Fibroblast of lung (primary cell): ENCODE data around the gene CNRIP1. TPM values are rescaled to one million over a fixed set of nuclear protein-coding genes. Genes with fewer than 3 reads are reported as not detected.

Experiments
- DNase-seq, 2 donors: peaks; one replicate each; pipeline versions ENCODE4 v3.0.0 to v3.0.0-alpha.2; 2010; ENCODE audit warnings: low read depth in 2 of 2
- H2AFZ ChIP-seq: 2 replicates; pipeline ENCODE4 v1.5.1; 2012; ENCODE audit warnings: low read length, control low read depth, inconsistent platforms
- H3K27ac ChIP-seq: 2 replicates; pipeline ENCODE4 v1.5.1; 2011; ENCODE audit warnings: low read length, control low read depth; ENCODE audit not compliant: insufficient read depth
- H3K27me3 ChIP-seq: 2 replicates; pipeline ENCODE4 v1.5.1; 2011; ENCODE audit warnings: mild to moderate bottlenecking, low read length; ENCODE audit not compliant: control insufficient read depth, insufficient read depth
- H3K36me3 ChIP-seq: 2 replicates; pipeline ENCODE4 v1.5.1; 2011; ENCODE audit warnings: low read length; ENCODE audit not compliant: control insufficient read depth, insufficient read depth
- H3K4me1 ChIP-seq: 2 replicates; pipeline ENCODE4 v1.5.1; 2011; ENCODE audit warnings: low read length; ENCODE audit not compliant: control insufficient read depth, insufficient read depth; ENCODE audit errors: extremely low read depth
- H3K4me2 ChIP-seq: 2 replicates; pipeline ENCODE4 v1.5.1; 2011; ENCODE audit warnings: low read length, control low read depth; ENCODE audit not compliant: insufficient read depth; ENCODE audit errors: extremely low read depth
- H3K4me3 ChIP-seq, 4 experiments: fragments of 200-600 bp in 1 of 4; sonication (generic) in 1 of 4; replicated peaks in 1 of 4; 2 replicates each; pipeline ENCODE4 v1.5.1; 2011 to 2016; ENCODE audit warnings: low read length in 4 of 4, low read depth in 3 of 4, mild to moderate bottlenecking in 3 of 4, control low read depth in 2 of 4, inconsistent platforms in 1 of 4, mixed read lengths in 1 of 4; ENCODE audit not compliant: insufficient read depth in 1 of 4; ENCODE audit errors: control extremely low read depth in 1 of 4
- H3K79me2 ChIP-seq: 2 replicates; pipeline ENCODE4 v1.5.1; 2012; ENCODE audit warnings: mild to moderate bottlenecking, low read length, inconsistent platforms; ENCODE audit not compliant: control insufficient read depth, insufficient read depth
- H3K9ac ChIP-seq: 2 replicates; pipeline ENCODE4 v1.5.1; 2011; ENCODE audit warnings: mild to moderate bottlenecking, low read length, control low read depth; ENCODE audit not compliant: insufficient read depth
- H3K9me3 ChIP-seq: 2 replicates; pipeline ENCODE4 v1.5.1; 2012; ENCODE audit warnings: low read depth, low read length; ENCODE audit not compliant: control insufficient read depth, insufficient read depth
- H4K20me1 ChIP-seq: 2 replicates; pipeline ENCODE4 v1.5.1; 2011; ENCODE audit warnings: low read length; ENCODE audit not compliant: control insufficient read depth, insufficient read depth; ENCODE audit errors: extremely low read depth
- EZH2 ChIP-seq: IDR thresholded peaks from 2 replicates; pipeline ENCODE4 v1.5.1; 2012; ENCODE audit warnings: low read length, control low read depth, mild to moderate bottlenecking; ENCODE audit errors: missing control alignments
- polyA plus RNA-seq, 2 donors: library from polyadenylated mRNA; depleted of rRNA in 1 of 2; stranded (reverse) in 1 of 2; unstranded in 1 of 2; fragments of >200 nt; gene quantifications; 2 replicates each; pipeline ENCODE4 v1.2.1, GENCODE V29; 2011 to 2012; ENCODE audit warnings: missing spikeins in 1 of 2
- total RNA-seq: library from RNA; depleted of rRNA; stranded (reverse); fragments of >200 nt; gene quantifications from 2 replicates; pipeline ENCODE4 v1.2.1, GENCODE V29; 2014
- TF ChIP-seq, protein P1 (sequence below), 2 donors: IDR thresholded peaks in 1 of 2; conservative IDR thresholded peaks in 1 of 2; 1 replicate in 1 of 2; 2 replicates in 1 of 2; pipeline ENCODE4 v1.5.1; 2011 to 2012; ENCODE audit warnings: low read length in 2 of 2, control low read depth in 1 of 2, inconsistent platforms in 1 of 2, low read depth in 1 of 2, mild to moderate bottlenecking in 1 of 2

The CNRIP1 gene
- total and polyA plus RNA-seq, 2 donors (not counting 1 experiment from before 2014, with no cell fraction given) = 34.7 to 47.7 TPM

DNA sequence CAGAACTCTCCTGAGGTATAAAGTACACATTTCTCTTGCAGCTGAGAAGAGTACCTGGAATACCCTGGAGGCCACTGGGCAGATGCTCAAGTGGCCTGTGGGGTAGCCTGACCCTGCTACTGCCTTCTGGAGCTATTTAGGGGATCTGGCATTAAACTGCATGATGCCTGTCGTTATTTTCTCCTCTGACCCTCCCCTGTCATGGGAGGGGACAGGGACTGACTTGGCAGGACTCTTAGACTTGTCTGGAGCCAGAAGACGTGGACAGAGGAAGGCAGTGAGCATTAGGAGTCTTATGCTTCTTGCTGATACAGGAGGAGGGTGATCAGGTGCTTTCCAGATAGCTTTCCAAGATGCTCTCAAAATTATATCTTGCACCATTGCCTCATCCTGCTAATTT is 24.8 kb downstream of the CNRIP1 start:
- Histone ChIP-seq H3K4me2 (no peak overlapping the region), H4K20me1 (no peaks in the 10 kb centered on the region), H3K79me2 (no peaks in the 10 kb centered on the region), H2AFZ (no peak overlapping the region), H3K27me3 (no peaks in the 10 kb centered on the region), H3K9ac (no peak overlapping the region), H3K4me3 (no peak overlapping the region), H3K9me3 (no peaks in the 10 kb centered on the region), H3K27ac (no peak overlapping the region), H3K36me3 (peaks cover 1% of the 10 kb centered on the region), H3K4me1 (no peaks in the 10 kb centered on the region)
- no peak for DNase-seq
- TF ChIP-seq, protein P1, sequence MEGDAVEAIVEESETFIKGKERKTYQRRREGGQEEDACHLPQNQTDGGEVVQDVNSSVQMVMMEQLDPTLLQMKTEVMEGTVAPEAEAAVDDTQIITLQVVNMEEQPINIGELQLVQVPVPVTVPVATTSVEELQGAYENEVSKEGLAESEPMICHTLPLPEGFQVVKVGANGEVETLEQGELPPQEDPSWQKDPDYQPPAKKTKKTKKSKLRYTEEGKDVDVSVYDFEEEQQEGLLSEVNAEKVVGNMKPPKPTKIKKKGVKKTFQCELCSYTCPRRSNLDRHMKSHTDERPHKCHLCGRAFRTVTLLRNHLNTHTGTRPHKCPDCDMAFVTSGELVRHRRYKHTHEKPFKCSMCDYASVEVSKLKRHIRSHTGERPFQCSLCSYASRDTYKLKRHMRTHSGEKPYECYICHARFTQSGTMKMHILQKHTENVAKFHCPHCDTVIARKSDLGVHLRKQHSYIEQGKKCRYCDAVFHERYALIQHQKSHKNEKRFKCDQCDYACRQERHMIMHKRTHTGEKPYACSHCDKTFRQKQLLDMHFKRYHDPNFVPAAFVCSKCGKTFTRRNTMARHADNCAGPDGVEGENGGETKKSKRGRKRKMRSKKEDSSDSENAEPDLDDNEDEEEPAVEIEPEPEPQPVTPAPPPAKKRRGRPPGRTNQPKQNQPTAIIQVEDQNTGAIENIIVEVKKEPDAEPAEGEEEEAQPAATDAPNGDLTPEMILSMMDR (conservative IDR thresholded peaks at IDR 0.05 in 1 of 2, IDR thresholded peaks at IDR 0.05 in 1 of 2; ENCODE audit: low read depth in 1 of 2, low read length in 2 of 2) = no peak
- no peak for TF ChIP-seq EZH2

DNA sequence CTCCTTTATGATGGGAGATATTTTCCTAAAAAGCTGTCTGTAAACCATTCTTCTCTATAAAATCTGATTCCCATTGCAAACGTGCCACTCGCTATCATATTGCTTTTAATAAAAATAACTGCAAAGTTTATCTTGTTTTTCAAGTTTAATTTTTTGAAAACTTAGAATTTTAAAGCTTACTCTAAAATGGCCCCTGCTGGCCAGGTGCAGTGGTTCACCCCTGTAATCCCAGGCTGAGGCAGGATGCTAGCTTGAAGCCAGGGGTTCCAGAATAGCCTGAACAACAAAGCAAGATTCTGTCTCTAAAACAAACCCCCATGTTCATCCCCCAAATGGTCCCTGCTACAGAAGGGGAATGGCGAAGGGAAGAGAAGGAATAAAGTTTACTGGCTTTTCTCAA is 25.6 kb downstream of the CNRIP1 start:
- H3K4me1 ChIP-seq = no peaks in the 10 kb centered on the region
- no peak for TF ChIP-seq EZH2

DNA sequence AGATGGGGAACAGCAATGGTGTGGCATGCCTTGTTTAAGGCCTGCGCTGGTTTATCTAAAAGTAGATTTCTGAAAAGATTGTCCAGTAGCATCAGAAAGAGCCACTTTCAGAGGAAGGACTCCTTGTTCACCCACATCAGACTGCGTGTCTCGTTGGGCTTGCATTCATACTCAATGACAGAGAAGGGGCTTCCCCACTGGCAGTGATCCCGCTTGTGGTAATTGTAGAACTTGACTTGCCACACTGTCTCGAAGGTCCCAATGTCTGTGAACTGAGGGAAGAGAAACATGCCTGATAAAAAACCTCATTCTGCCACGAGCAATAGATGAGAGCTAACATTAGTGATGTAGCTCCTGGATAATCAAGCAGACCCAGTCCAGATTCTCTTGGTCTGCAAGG is 26.0 kb downstream of the CNRIP1 start:
- Histone ChIP-seq H3K9me3 (no peaks in the 10 kb centered on the region), H3K36me3 (no peaks in the 10 kb centered on the region), H3K9ac (no peak overlapping the region), H3K4me3 (no peak overlapping the region), H3K27me3 (no peaks in the 10 kb centered on the region), H3K27ac (no peak overlapping the region), H3K79me2 (no peaks in the 10 kb centered on the region), H3K4me1 (no peaks in the 10 kb centered on the region), H3K4me2 (no peak overlapping the region), H2AFZ (no peak overlapping the region), H4K20me1 (no peaks in the 10 kb centered on the region)
- TF ChIP-seq EZH2 = no peak
- TF ChIP-seq, protein P1 (conservative IDR thresholded peaks at IDR 0.05 in 1 of 2, IDR thresholded peaks at IDR 0.05 in 1 of 2; ENCODE audit: low read depth in 1 of 2, low read length in 2 of 2) = no peak
- no peak for DNase-seq

More for the DNA sequence above, 25.6 kb downstream of the CNRIP1 start:
- no peaks in the 10 kb centered on the region for H3K27me3 ChIP-seq
- H3K79me2 ChIP-seq = no peaks in the 10 kb centered on the region
- H2AFZ ChIP-seq = no peak overlapping the region
- no peaks in the 10 kb centered on the region for H3K9me3 ChIP-seq
- no peak overlapping the region for H3K4me3 ChIP-seq
- H3K36me3 ChIP-seq = peaks cover under 1% of the 10 kb centered on the region
- no peaks in the 10 kb centered on the region for H4K20me1 ChIP-seq
- DNase-seq = no peak
- no peak overlapping the region for H3K4me2 ChIP-seq
- H3K27ac ChIP-seq = no peak overlapping the region
- H3K9ac ChIP-seq = no peak overlapping the region
